ENCODE results near the gene ANTKMT.
A peak's percentile ranks its signal among the peaks of the same experiment; 100 is the strongest.

The ANTKMT gene, protein sequence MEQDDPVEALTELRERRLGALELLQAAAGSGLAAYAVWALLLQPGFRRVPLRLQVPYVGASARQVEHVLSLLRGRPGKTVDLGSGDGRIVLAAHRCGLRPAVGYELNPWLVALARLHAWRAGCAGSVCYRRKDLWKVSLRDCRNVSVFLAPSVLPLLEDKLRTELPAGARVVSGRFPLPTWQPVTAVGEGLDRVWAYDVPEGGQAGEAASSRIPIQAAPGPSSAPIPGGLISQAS
- total RNA-seq: 4.3 to 13.1 reads per million in 2 experiments

DNA sequence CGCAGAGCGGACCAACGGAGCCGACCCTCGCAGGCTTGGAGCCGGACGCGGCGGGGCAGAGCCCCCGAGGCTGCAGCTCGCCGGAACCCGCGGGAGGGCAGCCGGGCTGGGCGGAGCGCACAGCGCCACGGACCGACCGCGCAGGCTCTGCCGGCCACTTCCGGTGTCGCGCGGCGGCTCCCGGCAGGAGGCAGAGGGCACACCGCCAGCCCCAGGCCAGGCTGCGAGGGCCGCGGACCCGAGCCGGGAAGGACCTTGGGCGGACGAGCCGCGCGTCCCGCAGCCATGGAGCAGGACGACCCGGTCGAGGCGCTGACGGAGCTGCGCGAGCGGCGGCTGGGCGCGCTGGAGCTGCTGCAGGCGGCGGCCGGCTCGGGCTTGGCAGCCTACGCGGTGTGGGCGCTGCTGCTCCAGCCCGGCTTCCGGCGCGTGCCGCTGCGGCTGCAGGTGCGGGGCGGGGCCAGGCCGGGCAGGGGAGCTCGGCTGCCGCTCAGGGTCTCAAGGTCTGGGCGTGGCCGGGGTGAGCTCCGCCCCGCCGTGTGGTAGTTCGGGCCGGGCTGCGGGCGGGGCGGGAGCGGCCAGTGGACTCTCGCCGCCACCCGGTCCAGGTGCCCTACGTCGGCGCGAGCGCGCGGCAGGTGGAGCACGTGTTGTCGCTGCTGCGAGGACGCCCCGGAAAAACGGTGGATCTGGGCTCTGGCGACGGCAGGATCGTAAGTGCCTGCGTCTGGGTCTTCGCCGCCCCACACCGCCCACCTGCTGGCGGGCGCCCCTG lies at the start of gene ANTKMT:
Gene ANTKMT (plus strand): TSS at position 157 of the 775 bp plus-strand sequence. CDS start 129 bp downstream, at position 286.
- DNase-seq (ENCODE audit: low read depth): peak; percentile 51

DNA sequence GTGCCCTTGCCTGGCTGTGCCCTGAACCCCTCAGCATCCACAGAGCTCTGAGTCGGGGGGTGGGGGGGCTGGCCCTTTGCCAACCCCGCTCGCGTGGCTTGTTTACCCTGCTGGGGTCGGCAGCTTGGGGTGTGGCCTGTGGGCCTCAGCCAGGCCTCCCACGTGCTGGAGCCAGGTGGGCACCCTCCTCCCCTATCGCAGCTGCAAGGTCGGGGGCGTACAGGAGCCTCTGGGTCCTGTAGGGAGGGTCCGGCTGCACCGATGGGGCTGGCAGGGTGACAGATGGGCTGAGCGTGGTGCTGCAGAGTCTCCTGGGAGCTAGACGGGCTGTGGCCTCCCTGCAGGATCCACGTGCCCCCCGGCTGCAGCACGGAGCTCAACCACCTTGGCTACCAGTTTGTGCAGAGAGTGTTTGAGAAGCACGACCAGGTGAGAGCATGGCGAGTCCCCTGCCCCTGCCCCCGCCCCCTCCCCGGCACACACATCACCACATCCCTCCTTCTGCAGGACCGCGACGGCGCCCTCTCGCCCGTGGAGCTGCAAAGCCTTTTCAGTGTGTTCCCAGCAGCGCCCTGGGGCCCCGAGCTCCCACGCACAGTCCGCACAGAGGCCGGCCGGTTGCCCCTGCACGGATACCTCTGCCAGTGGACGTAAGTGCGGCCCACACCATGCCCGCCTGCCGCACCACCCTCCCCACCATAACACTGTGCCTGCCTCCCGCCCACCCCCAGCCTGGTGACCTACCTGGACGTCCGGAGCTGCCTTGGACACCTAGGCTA lies 49.4 kb upstream of the ANTKMT start:
- no peak for DNase-seq (ENCODE audit: low read depth)

DNA sequence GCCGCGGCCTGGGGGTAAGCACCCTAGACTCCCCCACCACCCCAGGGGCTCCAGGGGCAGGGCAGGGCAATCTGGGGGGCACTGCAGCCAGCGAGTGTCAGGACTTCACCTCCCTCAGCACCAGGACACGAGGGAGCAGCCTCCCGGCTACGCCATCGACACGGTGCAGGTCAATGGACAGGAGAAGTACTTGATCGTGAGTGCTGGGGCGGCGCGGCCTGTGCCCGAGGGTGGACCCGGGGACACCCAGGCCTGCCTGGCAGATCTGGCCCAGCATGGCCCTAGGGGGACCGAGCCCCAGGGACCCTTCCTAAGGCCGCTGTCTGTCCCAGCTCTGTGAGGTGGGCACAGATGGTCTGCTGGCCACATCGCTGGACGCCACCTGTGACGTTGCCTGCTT lies 48.6 kb upstream of the ANTKMT start:
- DNase-seq (ENCODE audit: low read depth): no peak

DNA sequence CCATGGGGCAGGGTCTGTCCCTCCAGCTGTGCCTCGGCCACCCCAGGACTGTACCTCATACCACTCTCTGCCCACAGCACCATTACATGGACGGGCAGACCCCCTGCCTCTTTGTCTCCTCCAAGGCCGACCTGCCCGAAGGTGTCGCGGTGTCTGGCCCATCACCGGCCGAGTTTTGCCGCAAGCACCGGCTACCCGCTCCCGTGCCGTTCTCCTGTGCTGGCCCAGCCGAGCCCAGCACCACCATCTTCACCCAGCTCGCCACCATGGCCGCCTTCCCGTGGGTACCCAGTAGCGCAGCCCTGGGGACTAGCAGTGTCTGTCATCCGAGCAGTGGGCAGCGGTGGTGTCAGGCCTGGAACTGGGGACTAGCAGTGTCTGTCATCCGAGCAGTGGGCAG lies 48.1 kb upstream of the ANTKMT start:
- DNase-seq (ENCODE audit: low read depth): no peak

DNA sequence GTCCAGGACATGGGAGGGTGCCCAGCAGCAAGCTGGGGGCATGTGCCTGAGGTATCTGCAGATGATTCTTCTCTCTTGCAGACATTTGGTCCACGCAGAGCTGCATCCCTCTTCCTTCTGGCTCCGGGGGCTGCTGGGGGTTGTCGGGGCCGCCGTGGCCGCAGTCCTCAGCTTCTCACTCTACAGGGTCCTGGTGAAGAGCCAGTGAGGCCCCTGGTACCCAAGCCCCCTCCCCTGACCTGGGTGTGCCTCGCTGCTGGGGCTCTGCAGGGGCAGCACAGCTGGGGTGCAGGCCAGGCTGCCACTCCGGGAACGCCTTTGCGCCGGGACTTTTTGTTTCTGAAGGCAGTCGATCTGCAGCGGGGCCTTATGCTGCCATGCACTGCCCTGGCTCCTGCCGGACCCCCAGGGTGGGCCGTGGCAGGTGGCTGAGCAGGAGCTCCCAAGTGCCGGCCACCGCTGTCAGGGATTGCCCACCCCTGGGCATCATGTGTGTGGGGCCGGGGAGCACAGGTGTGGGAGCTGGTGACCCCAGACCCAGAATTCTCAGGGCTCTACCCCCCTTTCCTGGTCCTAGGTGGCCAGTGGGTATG lies 47.5 kb upstream of the ANTKMT start:
- no peak for DNase-seq (ENCODE audit: low read depth)

DNA sequence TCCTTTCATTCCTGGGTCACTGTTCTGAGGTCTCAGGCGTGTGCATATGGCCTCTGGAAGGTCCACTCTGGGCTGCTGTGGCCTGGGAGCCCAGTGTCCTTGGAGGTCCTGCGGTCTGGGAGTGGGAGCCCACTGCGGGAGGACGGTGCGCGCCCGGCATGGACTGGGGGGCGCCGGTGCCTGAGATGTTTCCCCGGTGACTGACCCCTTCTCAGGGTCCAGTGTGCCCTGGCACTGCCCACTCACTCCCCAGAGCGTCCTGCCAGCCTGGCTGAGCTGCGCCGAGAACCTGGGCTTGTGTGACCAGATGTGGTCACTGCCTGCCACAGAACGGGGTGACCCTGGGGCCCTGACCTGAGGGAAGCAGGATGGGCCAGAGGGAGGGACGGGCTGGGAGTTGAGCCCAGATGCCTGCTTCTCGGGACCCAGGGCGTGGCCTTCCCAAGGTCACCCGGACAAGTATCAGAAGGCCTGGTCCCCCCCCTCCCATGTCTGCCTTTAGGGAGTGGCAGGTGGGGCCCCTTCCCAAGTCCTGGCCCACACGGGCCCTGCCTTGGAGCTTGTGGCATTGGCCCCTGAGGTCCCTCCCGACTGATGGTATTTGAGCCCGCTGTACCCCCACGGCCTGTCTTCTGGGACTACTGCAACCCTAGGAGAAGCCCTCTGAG lies 46.6 kb upstream of the ANTKMT start:
- DNase-seq (ENCODE audit: low read depth): no peak

DNA sequence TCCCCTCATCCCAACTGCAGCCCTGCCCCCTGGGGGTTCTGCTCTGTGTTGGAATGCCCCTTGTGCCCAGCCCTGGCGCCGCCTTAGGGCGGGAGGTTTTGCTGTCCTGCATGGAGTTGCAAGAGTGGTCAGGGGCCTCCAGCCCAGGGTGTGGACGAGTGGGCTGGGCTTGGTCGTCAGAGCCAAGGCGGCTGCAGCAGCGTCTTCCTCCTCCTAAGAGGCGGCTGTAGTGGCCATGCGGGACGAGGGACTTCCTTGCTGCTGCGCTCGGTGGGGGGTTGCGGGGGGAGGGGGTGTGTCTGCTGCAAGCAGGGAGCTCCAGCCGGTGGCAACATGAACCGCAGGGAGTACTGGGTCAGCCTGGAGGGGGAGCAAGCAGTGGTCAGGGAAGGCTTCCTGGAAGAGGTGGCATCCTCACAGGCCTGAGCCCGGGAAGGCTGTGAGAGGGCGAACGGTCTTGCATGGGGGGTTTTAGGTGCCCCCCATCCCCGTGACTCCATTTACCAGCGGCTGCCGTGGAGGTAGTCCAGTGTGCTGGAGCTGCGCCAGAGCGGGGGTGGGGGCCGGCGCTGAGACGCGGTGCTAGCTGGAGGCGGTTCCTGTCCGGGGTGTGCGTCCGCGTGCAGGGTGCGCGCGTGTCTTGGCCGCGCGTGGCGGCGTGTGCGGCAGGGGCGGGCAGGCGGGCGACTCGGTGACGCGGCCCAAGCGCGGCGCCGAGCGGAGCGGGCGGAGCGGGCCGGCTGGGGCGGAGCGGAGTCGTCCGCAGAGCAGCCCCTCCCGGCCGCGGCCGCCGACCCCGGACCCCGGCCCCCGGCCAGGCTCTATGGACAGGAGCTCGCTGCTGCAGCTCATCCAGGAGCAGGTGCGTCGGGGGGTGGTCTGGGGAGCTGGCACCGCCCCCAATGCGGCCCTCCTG lies 45.7 kb upstream of the ANTKMT start, which contains the start of gene RHBDL1:
Gene RHBDL1 (plus strand): TSS at position 704 of the 916 bp plus-strand sequence. CDS start 120 bp downstream, at position 824.
- DNase-seq (ENCODE audit: low read depth): no peak

DNA sequence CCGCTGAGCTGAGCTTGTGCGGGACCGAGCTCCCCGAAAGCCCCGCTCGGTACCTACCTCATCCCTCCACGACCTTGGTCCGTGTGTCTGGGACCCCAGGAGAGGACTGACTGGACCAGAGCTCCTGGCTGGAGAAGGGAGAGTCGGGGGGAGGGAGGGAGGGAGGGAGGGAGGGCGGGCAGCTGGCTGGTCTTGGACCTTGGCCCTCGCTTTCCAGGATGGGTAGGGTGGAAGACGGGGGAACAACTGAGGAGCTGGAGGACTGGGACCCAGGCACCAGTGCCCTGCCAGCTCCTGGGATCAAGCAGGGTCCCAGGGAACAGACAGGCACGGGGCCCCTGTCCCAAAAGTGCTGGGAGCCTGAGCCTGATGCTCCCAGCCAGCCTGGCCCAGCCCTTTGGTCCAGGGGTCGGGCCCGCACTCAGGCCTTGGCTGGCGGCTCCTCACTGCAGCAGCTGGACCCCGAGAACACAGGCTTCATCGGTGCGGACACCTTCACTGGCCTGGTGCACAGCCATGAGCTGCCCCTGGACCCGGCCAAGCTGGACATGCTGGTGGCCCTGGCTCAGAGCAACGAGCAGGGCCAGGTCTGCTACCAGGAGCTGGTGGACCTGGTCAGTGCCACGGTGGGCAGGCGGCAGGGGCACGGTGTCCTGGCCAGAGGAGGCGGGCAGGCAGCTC lies 44.9 kb upstream of the ANTKMT start:
- DNase-seq (ENCODE audit: low read depth): no peak

DNA sequence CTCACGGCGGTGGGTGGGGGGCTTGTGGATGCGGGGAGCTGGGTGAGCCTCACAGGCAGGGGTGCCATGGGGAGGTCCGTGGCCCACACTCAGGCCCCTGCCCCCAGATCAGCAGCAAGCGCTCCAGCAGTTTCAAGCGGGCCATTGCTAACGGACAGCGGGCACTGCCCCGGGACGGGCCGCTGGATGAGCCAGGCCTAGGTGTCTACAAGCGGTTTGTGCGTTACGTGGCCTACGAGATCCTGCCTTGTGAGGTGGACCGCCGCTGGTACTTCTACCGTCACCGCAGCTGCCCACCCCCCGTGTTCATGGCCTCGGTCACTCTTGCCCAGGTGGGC lies 44.4 kb upstream of the ANTKMT start:
- no peak for DNase-seq (ENCODE audit: low read depth)

DNA sequence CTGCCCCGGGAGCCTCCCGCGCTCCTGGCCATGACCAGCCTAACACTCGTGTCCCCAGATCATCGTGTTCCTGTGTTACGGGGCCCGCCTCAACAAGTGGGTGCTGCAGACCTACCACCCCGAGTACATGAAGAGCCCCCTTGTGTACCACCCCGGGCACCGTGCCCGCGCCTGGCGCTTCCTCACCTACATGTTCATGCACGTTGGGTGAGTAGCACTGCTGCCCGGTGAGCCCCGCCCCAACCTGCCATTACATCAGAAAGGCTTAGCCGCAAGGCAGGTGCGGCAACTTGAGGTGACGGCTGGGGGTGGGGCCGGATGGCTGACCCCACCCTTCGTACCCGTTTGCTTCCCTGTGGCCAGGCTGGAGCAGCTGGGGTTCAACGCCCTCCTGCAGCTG lies 44.0 kb upstream of the ANTKMT start:
- DNase-seq (ENCODE audit: low read depth): no peak

DNA sequence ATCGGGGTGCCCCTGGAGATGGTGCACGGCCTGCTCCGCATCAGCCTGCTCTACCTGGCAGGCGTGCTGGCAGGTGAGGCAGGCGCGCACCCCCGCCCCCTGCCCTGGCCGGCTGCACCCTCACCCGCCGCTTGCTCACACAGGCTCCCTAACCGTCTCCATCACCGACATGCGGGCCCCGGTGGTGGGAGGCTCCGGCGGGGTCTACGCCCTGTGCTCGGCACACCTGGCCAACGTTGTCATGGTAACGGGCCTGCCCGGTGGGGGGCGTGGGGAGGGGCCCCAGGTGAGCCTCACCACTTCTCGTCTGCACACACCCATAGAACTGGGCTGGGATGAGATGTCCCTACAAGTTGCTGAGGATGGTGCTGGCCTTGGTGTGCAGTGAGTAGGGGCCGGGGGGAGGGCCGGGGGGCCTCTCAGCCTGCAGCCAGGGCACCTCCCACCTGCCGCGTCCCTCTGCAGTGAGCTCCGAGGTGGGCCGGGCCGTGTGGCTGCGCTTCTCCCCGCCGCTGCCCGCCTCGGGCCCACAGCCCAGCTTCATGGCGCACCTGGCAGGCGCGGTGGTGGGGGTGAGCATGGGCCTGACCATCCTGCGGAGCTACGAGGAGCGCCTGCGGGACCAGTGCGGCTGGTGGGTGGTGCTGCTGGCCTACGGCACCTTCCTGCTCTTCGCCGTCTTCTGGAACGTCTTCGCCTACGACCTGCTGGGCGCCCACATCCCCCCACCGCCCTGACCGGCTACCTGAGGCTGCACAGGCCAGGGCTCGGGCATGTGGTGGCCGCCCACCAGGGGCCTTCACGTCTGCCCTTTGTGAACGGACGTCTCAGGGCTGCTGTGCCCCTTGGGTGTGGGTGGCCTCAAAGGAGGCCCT lies 43.4 kb upstream of the ANTKMT start:
- DNase-seq (ENCODE audit: low read depth): no peak

DNA sequence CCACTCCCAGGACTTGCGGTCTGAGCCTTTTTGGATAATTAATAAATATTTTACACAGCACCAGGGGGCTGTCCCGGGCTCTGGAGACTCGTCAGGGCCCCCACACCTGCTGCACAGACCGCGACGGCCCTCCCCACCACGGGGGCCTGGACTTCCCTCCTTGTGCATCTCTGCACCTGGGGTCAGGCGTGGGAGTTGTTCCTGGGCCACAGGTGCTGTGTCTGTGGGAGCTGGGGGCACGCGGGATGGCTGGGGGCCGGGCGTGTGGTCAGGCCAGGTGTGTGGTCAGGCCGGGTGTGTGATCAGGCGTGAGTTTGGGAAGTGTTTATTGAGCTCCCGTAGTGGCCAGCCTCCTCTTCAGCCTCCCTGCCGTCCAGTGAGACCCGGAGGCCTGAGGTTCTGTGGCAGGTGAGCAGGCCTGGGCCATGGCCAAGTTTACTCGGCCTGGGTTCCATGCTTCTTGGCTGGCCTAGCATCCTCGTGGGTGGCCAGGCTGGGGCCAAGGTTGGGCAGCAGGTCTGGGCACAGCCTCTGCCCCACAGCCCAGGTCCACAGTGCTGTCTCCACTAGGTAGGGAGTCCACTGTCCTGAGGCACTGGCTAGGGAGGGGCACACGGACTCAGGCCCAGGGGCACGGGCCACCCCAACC lies 42.6 kb upstream of the ANTKMT start:
- DNase-seq (ENCODE audit: low read depth): no peak

DNA sequence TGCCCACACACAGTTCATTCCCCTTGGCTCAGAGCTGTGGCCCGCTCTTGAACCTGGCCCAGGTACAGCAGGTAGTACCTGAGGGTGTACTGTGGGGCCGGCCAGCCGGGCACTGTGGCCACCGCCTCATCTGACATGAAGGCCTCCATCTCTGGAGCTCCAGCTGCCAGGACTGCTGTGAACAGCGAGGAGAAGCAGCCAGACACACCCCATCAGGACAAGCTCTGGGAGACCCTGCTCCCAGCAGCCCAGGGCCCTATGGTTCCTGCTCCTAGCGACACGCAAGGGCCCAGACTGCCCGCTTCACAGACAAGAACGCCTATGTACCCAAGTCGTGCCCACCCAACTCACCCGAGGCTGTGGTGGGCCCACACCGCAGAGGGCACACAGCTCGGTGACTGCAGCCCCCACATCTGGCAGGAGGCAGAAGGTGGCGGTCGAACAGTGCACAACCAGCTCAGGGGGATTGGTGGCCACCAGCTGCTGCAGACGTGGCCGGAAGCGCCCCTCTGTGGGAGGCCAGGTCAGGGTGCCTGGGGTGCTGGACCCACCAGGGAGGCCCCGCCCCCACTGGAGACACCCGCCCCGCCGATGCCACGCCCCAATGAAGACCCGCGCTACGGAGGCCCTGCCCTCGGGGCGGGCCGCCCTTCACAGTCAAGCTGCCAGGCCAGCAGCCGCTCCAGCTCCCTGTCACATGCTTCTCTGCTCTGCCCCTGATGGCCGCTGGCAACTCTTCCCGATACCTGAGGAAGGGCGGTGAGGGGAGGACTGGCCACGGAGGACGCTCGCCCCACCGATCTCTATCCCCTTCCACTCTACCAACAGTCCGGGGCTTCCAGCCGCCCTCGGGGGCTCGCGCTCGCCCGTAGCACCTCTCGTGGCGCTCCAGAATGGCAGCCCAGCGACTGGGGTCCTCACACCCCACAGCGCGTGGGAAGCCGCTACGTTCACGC lies 41.8 kb upstream of the ANTKMT start:
- no peak for DNase-seq (ENCODE audit: low read depth)

DNA sequence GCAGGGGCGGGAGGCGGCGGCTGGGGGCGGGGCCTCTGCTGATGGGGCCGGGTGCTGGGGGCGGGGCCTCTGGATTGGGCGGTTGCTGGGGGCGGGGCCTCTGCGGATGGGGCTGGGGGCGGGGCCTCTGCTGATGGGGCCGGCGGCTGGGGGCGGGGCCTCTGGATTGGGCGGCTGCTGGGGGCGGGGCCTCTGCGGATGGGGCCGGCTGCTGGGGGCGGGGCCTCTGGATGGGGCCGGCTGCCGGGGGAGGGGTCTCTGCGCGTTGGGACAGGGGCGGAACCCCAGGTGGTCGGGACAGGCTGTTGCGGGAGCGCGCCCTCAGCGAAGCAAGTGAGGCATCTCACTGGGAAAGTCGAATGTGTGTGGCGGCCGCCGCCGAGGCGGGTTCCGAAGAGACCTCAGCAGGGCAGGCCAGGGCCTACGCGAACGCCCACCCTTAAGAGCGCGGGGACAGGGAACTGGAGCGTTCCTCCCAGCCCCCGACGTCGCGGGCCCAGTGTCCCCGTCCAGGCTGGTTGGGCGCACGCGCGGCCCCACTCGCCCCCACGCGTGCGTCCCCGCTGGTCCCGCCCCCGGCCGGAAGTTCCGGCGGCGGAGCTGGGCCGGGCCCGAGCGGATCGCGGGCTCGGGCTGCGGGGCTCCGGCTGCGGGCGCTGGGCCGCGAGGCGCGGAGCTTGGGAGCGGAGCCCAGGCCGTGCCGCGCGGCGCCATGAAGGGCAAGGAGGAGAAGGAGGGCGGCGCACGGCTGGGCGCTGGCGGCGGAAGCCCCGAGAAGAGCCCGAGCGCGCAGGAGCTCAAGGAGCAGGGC lies 40.9 kb upstream of the ANTKMT start, which contains the start of gene STUB1:
Gene STUB1 (plus strand): TSS at position 597 of the 811 bp plus-strand sequence. CDS start 116 bp downstream, at position 713.
- peak; percentile 87 for DNase-seq (ENCODE audit: low read depth)

DNA sequence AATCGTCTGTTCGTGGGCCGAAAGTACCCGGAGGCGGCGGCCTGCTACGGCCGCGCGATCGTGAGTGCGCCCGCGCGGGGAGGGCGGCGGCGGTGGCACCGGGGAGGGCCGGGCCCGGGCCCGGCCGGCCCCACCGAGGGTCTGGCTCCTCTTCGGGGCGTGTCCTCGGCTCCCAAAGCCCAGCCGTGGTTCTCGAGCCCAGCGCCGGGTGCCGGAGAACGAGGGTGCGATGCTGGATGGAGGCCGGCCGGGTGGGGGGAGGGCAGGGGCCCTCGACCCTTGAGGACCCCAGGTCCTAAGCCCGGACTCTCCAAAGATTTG lies 40.4 kb upstream of the ANTKMT start:
- DNase-seq (ENCODE audit: low read depth): no peak

DNA sequence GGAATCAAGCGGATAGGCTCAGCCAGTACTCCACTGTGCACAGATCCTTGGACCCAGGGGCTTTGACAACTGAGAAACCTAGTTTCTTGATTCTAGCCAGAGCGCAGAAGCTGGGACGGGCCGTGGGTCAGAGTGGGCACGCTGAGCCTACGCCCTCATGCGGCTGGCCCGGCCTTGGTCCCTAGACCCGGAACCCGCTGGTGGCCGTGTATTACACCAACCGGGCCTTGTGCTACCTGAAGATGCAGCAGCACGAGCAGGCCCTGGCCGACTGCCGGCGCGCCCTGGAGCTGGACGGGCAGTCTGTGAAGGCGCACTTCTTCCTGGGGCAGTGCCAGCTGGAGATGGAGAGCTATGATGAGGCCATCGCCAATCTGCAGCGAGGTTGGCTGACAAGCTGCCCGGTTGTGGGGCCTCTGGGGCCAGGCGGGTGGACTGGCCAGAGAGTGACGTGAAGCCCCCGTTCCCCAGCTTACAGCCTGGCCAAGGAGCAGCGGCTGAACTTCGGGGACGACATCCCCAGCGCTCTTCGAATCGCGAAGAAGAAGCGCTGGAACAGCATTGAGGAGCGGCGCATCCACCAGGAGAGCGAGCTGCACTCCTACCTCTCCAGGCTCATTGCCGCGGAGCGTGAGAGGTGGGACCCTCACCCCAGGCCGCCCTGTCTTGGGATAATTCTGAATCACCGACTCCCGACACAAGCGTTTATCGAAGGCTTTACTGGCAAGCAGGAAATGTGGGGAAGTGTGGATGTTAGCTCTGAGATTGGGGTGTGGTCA lies 39.8 kb upstream of the ANTKMT start:
- DNase-seq (ENCODE audit: low read depth): no peak

Measured in T follicular helper cell (primary cell).